GM10248 (cell line): ENCODE data around the gene ATP11B.

Experiments used
- CTCF ChIA-PET: fragments of 300-600 bp; sonication (Branson Sonifier 250); formaldehyde crosslinking; extraction: SDS; loops from one replicate; lab custom pipeline; 2021; ENCODE audit warnings: antibody characterized with exemption; lab: Yijun Ruan, JAX
- POLR2A ChIA-PET: fragments of 350-650 bp; sonication (Branson Sonifier 250); formaldehyde crosslinking; extraction: SDS; loops from one replicate; lab custom pipeline; 2020; ENCODE audit warnings: antibody characterized with exemption; lab: Yijun Ruan, JAX
- DNase-seq: peaks from one replicate; pipeline ENCODE4 v3.0.0; 2012; ENCODE audit errors: extremely low spot score
- CTCF ChIP-seq: IDR thresholded peaks from 2 replicates; pipeline ENCODE4 v1.5.1; 2012; ENCODE audit warnings: mild to moderate bottlenecking, low read depth; ENCODE audit errors: extremely low read depth, missing control alignments, control extremely low read depth

ATP11B gene

GRCh38 chr3:182889948-182890629 is 96.8 kb downstream of the ATP11B start:
- no peak for TF ChIP-seq CTCF
- no peak for DNase-seq
- ChIA-PET CTCF (interaction anchor here (1.6 kb wide), 1 partner anchor 17 kb away, joined by 4 read pairs; no protein-coding TSS in a partner anchor), POLR2A (no interaction called here)

- DNase-seq, result no peak
- TF ChIP-seq CTCF, result no peak
- ChIA-PET POLR2A (no interaction called here), CTCF (no interaction called here)
Measured at GRCh38 chr3:182891364-182891763, 98.1 kb downstream of the ATP11B start.

- ChIA-PET CTCF (interaction anchor here (1.1 kb wide), 2 partner anchors 10 to 16 kb away, joined by 3 read pairs; no protein-coding TSS in a partner anchor), POLR2A (no interaction called here)
- no peak for TF ChIP-seq CTCF
- no peak for DNase-seq
Measured at GRCh38 chr3:182892226-182892625, 98.9 kb downstream of the ATP11B start.

GRCh38 chr3:182895513-182896112 is 102.3 kb downstream of the ATP11B start:
- no peak for DNase-seq
- no peak for TF ChIP-seq CTCF
- ChIA-PET POLR2A (no interaction called here), CTCF (interaction anchor here (0.7 kb wide), 1 partner anchor 133 kb away, joined by 3 read pairs; no protein-coding TSS in a partner anchor)

GRCh38 chr3:182896553-182896952 is 103.2 kb downstream of the ATP11B start:
- TF ChIP-seq CTCF, result no peak
- DNase-seq, result no peak
- POLR2A ChIA-PET, result no interaction called here
- CTCF ChIA-PET, result no interaction called here

GRCh38 chr3:182902236-182902635 is 108.9 kb downstream of the ATP11B start:
- no peak for TF ChIP-seq CTCF
- DNase-seq, result no peak
- ChIA-PET POLR2A (no interaction called here), CTCF (interaction anchor here (0.7 to 5.9 kb wide), 7 partner anchors 9 to 64 kb away, joined by 3 to 34 read pairs (median 3); no protein-coding TSS in a partner anchor)
